Adrenal gland (tissue), 12 donors: Measurements from ENCODE around the gene TBX1. TPM values are rescaled to one million over a fixed set of nuclear protein-coding genes. Genes with fewer than 3 reads are reported as not detected.

Experiments
- DNase-seq, 7 donors: peaks; one replicate each; pipeline ENCODE4 v3.0.0-alpha.2; 2019 to 2020
- H3K27ac ChIP-seq, 5 donors: fragments of 200-600 bp; sonication (generic) in 4 of 5; 1 replicate in 3 of 5; 2 replicates in 2 of 5; pipeline versions ENCODE4 v1.5.1 to v1.8.0; 2016 to 2020; ENCODE audit warnings: mild to moderate bottlenecking in 1 of 5
- H3K27me3 ChIP-seq: fragments of 200-600 bp; 2 replicates; pipeline ENCODE4 v1.8.0; 2021
- H3K36me3 ChIP-seq, 2 donors: fragments of 200-600 bp; replicated peaks in 1 of 2; 1 replicate in 1 of 2; 2 replicates in 1 of 2; pipeline versions ENCODE4 v1.5.1 to v1.8.0; 2018 to 2022
- H3K4me1 ChIP-seq, 2 donors: fragments of 200-600 bp; replicated peaks in 1 of 2; 1 replicate in 1 of 2; 2 replicates in 1 of 2; pipeline versions ENCODE4 v1.5.1 to v1.8.0; 2018 to 2021
- H3K4me3 ChIP-seq, 4 donors: fragments of 200-600 bp; sonication (generic) in 3 of 4; one replicate each; pipeline ENCODE4 v1.5.1; 2016 to 2018
- H3K9me3 ChIP-seq, 3 donors: fragments of 200-600 bp; sonication (generic) in 1 of 3; replicated peaks in 1 of 3; 1 replicate in 2 of 3; 2 replicates in 1 of 3; pipeline versions ENCODE4 v1.5.1 to v1.8.0; 2016 to 2021
- POLR2A ChIP-seq, 2 donors: fragments of 450-650 bp; IDR thresholded peaks; one replicate each; pipeline ENCODE4 v1.6.1; 2017; ENCODE audit warnings: antibody characterized with exemption in 2 of 2, mild to moderate bottlenecking in 2 of 2, moderate library complexity in 1 of 2
- WGBS, 4 donors: extraction: QIAGEN DNeasy Blood & Tissue Kit in 2 of 4; methylation state at CpG; one replicate each; pipeline versions ENCODE4 v1.1.5 to v1.1.7; 2013 to 2017; 5-methylcytosine and 5-hydroxymethylcytosine counted together
- intact Hi-C, 2 donors: fragments of 100-400 bp; cut with DNase I; formaldehyde crosslinking; loops; one replicate each; pipeline versions ENCODE4 v1.14.1 to v1.15.0; 2022 to 2023
- polyA plus RNA-seq, 3 donors: library from polyadenylated mRNA; stranded (reverse); fragments of 200-250 nt in 2 of 3; fragments of 350-450 nt in 1 of 3; fragmentation: Illumina TruSeq in 1 of 3; extraction: RNeasy Lipid Tissue Mini Kit (QIAGEN cat#74804) in 1 of 3; gene quantifications; one replicate each; pipeline ENCODE4 v1.2.3, GENCODE V29; 2013 to 2014
- total RNA-seq, 9 donors: library from RNA; depleted of rRNA in 4 of 9; stranded (reverse); fragments of >200 nt in 4 of 9; fragments of 120-200 nt in 1 of 9; fragmentation: NEBNext Ultra II Directional in 1 of 9; extraction: Animal tissue kit (Norgen Biotek cat#: 25700) in 1 of 9; gene quantifications; one replicate each; pipeline versions ENCODE4 v1.1.0 to v1.2.4, GENCODE V29; 2013 to 2023
- TF ChIP-seq, protein P1 (sequence below), 6 experiments: fragments of 450-650 bp in 4 of 6; fragments of 200-600 bp in 2 of 6; sonication (generic) in 1 of 6; IDR thresholded peaks; 1 replicate in 5 of 6; 2 replicates in 1 of 6; pipeline versions ENCODE4 v1.5.1 to v1.8.0; 2016 to 2021; ENCODE audit warnings: antibody characterized with exemption in 6 of 6, mild to moderate bottlenecking in 2 of 6, moderate library complexity in 1 of 6
- donor health status: healthy with polysubstance abuse.
- donor health status: Bipolar disorder and iron deficiency.
- donor health status: DM: yes; HTN: yes; CAD: no.
- donor health status: DM: no; HTN: no; CAD: no.
- donor health status: DM: no; HTN: no; CAD: no.
- donor health status: DM: yes; HTN: yes; CAD: no.

TBX1 gene
- total and polyA plus RNA-seq, 12 donors: 0.11 to 10.1 (median 1.1) TPM; not detected in 3

DNA sequence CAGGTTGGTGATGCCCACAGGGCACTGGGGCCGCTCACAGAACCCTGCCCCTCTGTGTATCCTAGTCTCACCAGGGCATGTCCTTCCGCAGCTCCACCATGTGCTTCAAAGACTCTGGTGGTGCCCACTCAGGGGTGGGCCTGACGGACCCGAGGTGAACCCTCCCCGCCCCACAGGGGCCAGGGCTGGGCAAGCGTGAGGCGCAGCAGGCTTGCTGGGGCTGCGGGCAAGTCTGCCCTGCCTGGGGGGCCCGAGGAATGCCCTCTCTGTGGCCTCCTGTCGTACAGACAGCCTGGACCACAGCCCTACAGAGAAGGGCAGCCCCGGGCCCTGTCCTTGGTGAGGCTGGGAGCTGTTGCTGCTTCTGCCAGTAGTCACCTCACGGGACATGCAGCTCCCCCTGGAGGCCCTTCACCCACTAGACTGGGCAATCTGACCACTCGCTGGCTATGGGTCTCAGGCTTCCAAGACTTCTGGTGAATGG lies 40.2 kb downstream of the TBX1 start:
- DNase-seq: no peak
- WGBS, 4 donors: 88 to 90% (median 89%) methylated on average over 3 to 13 of the region's 13 CpGs; no CpG with 5 or more reads in 1 of the 4 donors

DNA sequence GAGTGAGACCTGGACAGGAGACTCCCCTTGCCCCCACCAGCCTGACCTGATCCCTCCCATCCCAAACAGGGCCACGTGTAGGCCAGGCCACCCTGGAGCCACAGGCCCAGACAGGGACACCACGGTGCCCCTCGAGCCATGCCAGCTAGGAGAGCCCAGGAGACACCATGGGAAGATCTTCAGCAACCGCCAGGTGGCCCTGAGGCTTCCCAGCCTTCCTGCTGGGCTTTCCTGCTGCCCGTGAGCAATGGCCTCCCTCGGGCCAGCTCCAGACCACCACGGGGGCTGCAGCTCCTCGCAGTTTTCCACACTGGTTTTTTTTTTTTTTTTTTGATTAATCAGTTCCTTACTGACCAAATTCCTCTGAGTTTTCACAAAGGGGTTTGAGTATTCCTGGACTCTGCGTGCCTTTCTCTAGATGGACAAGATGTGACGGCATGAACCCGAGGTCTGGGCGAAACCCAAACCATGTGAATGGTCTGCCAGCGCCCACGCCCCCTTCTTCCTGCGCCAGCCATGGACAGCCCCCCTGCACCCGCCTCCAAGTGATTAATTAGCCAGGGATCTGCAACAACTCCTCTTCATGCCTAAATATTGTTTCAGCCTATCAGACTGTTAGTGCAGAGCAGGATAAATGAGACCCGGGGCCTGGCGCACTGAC lies 40.9 kb downstream of the TBX1 start:
- intact Hi-C loops: no loop called here
- H3K4me3 ChIP-seq: no peak overlapping the region
- H3K4me1 ChIP-seq: no peaks in the 10 kb centered on the region
- no peaks in the 10 kb centered on the region for H3K36me3 ChIP-seq
- H3K27ac ChIP-seq: no peak overlapping the region
- DNase-seq: no peak
- no peaks in the 10 kb centered on the region for H3K27me3 ChIP-seq
- TF ChIP-seq, protein P1, sequence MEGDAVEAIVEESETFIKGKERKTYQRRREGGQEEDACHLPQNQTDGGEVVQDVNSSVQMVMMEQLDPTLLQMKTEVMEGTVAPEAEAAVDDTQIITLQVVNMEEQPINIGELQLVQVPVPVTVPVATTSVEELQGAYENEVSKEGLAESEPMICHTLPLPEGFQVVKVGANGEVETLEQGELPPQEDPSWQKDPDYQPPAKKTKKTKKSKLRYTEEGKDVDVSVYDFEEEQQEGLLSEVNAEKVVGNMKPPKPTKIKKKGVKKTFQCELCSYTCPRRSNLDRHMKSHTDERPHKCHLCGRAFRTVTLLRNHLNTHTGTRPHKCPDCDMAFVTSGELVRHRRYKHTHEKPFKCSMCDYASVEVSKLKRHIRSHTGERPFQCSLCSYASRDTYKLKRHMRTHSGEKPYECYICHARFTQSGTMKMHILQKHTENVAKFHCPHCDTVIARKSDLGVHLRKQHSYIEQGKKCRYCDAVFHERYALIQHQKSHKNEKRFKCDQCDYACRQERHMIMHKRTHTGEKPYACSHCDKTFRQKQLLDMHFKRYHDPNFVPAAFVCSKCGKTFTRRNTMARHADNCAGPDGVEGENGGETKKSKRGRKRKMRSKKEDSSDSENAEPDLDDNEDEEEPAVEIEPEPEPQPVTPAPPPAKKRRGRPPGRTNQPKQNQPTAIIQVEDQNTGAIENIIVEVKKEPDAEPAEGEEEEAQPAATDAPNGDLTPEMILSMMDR (IDR thresholded peaks at IDR 0.05): no peak
- TF ChIP-seq POLR2A (IDR thresholded peaks at IDR 0.05): no peak
- no peaks in the 10 kb centered on the region for H3K9me3 ChIP-seq
- 65 to 84% (median 81%) methylated on average over 13 to 18 of the region's 18 CpGs for WGBS, 4 donors

More for the DNA sequence above, 40.2 kb downstream of the TBX1 start:
- TF ChIP-seq, protein P1 (IDR thresholded peaks at IDR 0.05): no peak
- TF ChIP-seq POLR2A (IDR thresholded peaks at IDR 0.05): no peak
- no peak overlapping the region for H3K4me3 ChIP-seq
- no peaks in the 10 kb centered on the region for H3K27me3 ChIP-seq
- no peak overlapping the region for H3K27ac ChIP-seq
- no peaks in the 10 kb centered on the region for H3K4me1 ChIP-seq
- no peaks in the 10 kb centered on the region for H3K9me3 ChIP-seq
- intact Hi-C loops: no loop called here
- H3K36me3 ChIP-seq: no peaks in the 10 kb centered on the region

DNA sequence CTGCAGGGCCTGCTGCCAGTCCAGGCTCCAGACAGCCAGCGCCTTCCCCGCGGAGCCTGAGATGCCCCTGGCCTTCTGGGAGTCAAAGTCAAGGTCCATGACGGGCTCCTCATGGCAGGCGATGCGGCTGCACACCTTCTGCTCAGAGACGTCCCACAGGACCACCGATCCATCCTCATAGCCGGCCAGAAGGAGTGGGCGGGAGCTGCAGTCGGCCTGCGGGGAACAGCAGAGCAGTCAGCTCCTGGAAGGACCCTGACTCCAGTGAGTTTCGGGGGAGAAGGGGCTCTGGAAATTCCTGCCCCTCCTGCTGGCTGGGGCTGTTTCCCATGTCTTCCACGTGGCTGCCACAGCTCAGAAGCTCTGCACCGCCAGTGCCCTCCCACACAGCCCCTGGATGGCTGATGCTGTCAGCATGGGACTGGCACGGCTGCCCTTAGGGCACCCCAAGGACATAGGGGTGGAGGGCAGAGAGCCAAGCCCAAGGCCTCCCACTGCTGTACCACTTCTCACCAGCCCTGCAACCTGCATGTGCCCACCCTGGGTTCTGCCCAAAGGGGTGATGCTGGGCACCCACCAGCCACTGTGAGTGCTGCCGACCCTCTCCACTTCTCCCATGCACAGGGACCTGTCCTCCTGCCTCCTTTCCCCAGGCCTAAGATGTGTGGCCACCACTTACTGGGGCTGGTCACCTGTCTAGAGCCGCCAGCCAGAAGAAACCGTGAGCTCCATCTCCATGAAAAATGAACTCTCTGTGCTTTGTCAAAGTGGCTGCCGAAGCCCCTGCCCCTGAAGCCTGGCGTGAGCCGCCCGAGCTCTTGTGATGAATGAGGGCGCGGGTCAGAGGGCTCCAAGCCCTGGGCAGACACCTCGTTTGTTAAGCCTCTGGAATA lies 41.7 kb downstream of the TBX1 start:
- Histone ChIP-seq H3K4me3 (no peak overlapping the region), H3K9me3 (no peaks in the 10 kb centered on the region), H3K36me3 (no peaks in the 10 kb centered on the region), H3K27ac (no peak overlapping the region), H3K27me3 (no peaks in the 10 kb centered on the region), H3K4me1 (no peaks in the 10 kb centered on the region)
- TF ChIP-seq, protein P1 (IDR thresholded peaks at IDR 0.05): no peak
- no peak for TF ChIP-seq POLR2A (IDR thresholded peaks at IDR 0.05)
- intact Hi-C loops: no loop called here
- WGBS, 4 donors: 78 to 89% (median 87%) methylated on average over 14 to 26 of the region's 26 CpGs
- no peak for DNase-seq
